HG02798 (cell line): Measurements from ENCODE around the gene WAC.
"Not testable (repeated sequence)": the region's sequence is repeated elsewhere in the genome, so short reads cannot be mapped to it uniquely, and the experiment has no call there.

Source experiments
- ATAC-seq: cut with Tn5 transposase; IDR thresholded peaks from one replicate; pipeline ENCODE4 v1.9.1; 2021; ENCODE audit warnings: mild to moderate bottlenecking; ENCODE audit not compliant: unreplicated experiment, poor library complexity

Gene WAC

GRCh38 chr10:28532337-28533185 lies at the start of gene WAC:
Gene WAC (plus strand): TSS chr10:28533118. CDS start chr10:28533580, 462 bp downstream.
- ATAC-seq, result peak; percentile 86

- ATAC-seq, result no peak
Observed at GRCh38 chr10:28489206-28489605, 43.7 kb upstream of the WAC start.

- ATAC-seq, result not testable (repeated sequence)
Observed at GRCh38 chr10:28490256-28490865, 42.6 kb upstream of the WAC start.

GRCh38 chr10:28492116-28492920 lies 40.6 kb upstream of the WAC start:
- no peak for ATAC-seq

GRCh38 chr10:28494420-28494819 lies 38.5 kb upstream of the WAC start:
- no peak for ATAC-seq

GRCh38 chr10:28495084-28495483 lies 37.8 kb upstream of the WAC start:
- ATAC-seq, result no peak

GRCh38 chr10:28496017-28496416 lies 36.9 kb upstream of the WAC start:
- no peak for ATAC-seq

- ATAC-seq, result no peak
Observed at GRCh38 chr10:28496481-28496961, 36.4 kb upstream of the WAC start.

GRCh38 chr10:28497313-28498126 lies 35.4 kb upstream of the WAC start:
- no peak for ATAC-seq

- not testable (repeated sequence) for ATAC-seq
Observed at GRCh38 chr10:28500203-28500602, 32.7 kb upstream of the WAC start.

GRCh38 chr10:28503114-28503513 lies 29.8 kb upstream of the WAC start:
- no peak for ATAC-seq

GRCh38 chr10:28505359-28505959 lies 27.5 kb upstream of the WAC start:
- no peak for ATAC-seq

GRCh38 chr10:28508304-28508925 lies 24.5 kb upstream of the WAC start:
- no peak for ATAC-seq

- no peak for ATAC-seq
Observed at GRCh38 chr10:28509286-28509685, 23.6 kb upstream of the WAC start.

- ATAC-seq, result no peak
Observed at GRCh38 chr10:28514648-28515047, 18.3 kb upstream of the WAC start.

- no peak for ATAC-seq
Observed at GRCh38 chr10:28520346-28520745, 12.6 kb upstream of the WAC start.

GRCh38 chr10:28520828-28521227 lies 12.1 kb upstream of the WAC start:
- ATAC-seq, result not testable (repeated sequence)

- ATAC-seq, result not testable (repeated sequence)
Observed at GRCh38 chr10:28521961-28522360, 11.0 kb upstream of the WAC start.

GRCh38 chr10:28523725-28524252 lies 9.1 kb upstream of the WAC start:
- no peak for ATAC-seq
